Fibroblast of the aortic adventitia (primary cell): Measurements from ENCODE around the gene SLX4IP. TPM values are rescaled to one million over a fixed set of nuclear protein-coding genes. Genes with fewer than 3 reads are reported as not detected.

Experiments
- DNase-seq: peaks from one replicate; pipeline ENCODE4 v3.0.0-alpha.2; 2010; ENCODE audit warnings: low read depth
- H3K4me3 ChIP-seq: 2 replicates; pipeline ENCODE4 v1.5.1; 2011; ENCODE audit warnings: low read depth, mild to moderate bottlenecking, control low read depth, low read length, moderate library complexity
- total RNA-seq: library from RNA; depleted of rRNA; stranded (reverse); fragments of >200 nt; gene quantifications from 2 replicates; pipeline ENCODE4 v1.2.3, GENCODE V29; 2012; ENCODE audit warnings: low replicate concordance
- TF ChIP-seq, protein P1 (sequence below): IDR thresholded peaks from 2 replicates; pipeline ENCODE4 v1.5.1; 2011; ENCODE audit warnings: mild to moderate bottlenecking, low read length, control low read depth, inconsistent platforms; ENCODE audit not compliant: insufficient read depth

Gene SLX4IP
- total RNA-seq, 1 donor = 7.0 TPM

GRCh38 chr20:10641893-10642292 lies 206.8 kb downstream of the SLX4IP start:
- TF ChIP-seq, protein P1, sequence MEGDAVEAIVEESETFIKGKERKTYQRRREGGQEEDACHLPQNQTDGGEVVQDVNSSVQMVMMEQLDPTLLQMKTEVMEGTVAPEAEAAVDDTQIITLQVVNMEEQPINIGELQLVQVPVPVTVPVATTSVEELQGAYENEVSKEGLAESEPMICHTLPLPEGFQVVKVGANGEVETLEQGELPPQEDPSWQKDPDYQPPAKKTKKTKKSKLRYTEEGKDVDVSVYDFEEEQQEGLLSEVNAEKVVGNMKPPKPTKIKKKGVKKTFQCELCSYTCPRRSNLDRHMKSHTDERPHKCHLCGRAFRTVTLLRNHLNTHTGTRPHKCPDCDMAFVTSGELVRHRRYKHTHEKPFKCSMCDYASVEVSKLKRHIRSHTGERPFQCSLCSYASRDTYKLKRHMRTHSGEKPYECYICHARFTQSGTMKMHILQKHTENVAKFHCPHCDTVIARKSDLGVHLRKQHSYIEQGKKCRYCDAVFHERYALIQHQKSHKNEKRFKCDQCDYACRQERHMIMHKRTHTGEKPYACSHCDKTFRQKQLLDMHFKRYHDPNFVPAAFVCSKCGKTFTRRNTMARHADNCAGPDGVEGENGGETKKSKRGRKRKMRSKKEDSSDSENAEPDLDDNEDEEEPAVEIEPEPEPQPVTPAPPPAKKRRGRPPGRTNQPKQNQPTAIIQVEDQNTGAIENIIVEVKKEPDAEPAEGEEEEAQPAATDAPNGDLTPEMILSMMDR = no peak

GRCh38 chr20:10642856-10643559 lies 207.9 kb downstream of the SLX4IP start:
- DNase-seq = no peak
- TF ChIP-seq, protein P1 = no peak

More at GRCh38 chr20:10641893-10642292, 206.8 kb downstream of the SLX4IP start:
- no peak for DNase-seq
- no peak overlapping the region for H3K4me3 ChIP-seq

GRCh38 chr20:10643560-10643873 lies 208.4 kb downstream of the SLX4IP start:
- TF ChIP-seq, protein P1 = no peak

More at GRCh38 chr20:10642856-10643559, 207.9 kb downstream of the SLX4IP start:
- H3K4me3 ChIP-seq = no peak overlapping the region

DNA sequence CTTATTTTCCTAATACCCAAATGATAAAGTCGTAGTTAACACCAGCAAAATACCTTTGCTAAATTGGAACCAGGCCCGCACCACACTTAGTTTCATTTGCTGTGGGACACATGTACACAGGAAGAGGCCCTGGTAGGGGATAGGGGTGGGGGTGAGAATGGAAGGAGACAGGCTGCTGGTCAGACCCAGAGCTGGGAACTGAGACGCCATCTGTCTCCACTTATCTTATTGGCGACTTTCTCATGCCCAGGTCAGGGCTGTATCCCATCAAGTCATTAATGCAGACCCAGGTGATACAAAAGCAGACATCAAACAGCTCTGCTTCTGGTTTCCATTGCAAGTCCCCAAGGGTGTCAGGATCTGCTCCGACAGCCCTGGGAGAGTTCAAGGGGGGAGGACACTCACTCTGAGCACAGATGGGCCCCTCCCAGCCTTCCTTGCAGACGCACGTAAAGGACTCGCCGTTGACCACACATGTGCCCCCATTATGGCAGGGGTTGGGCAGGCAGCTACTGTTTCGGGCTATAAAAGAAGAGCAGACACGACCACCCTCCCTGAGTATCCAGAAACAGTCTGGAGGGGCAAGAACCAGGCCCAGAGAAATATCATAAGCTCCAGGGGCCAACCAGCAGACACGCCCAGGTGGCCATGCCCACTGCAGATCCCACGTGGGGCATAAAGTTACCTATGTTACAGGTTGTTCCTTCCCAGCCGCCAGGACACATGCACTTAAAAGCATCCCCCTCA lies 209.5 kb downstream of the SLX4IP start:
- H3K4me3 ChIP-seq = no peak overlapping the region
- no peak for DNase-seq
- TF ChIP-seq, protein P1 = no peak

More at GRCh38 chr20:10643560-10643873, 208.4 kb downstream of the SLX4IP start:
- no peak for DNase-seq
- H3K4me3 ChIP-seq = no peak overlapping the region

- DNase-seq = no peak
- H3K4me3 ChIP-seq = no peak overlapping the region
- TF ChIP-seq, protein P1 = no peak
Observed at GRCh38 chr20:10645205-10645570, 210.1 kb downstream of the SLX4IP start.

GRCh38 chr20:10646006-10646405 lies 210.9 kb downstream of the SLX4IP start:
- no peak overlapping the region for H3K4me3 ChIP-seq
- no peak for DNase-seq
- TF ChIP-seq, protein P1 = no peak
